ENCODE data around the gene CACNA2D2.

Gene CACNA2D2

GRCh38 chr3:50327129-50327528 lies 176.3 kb downstream of the CACNA2D2 start:
- DNase-seq (ENCODE audit: low read depth, low spot score) = no peak

GRCh38 chr3:50326182-50326541 lies 177.3 kb downstream of the CACNA2D2 start:
- DNase-seq (ENCODE audit: low read depth, low spot score) = no peak

DNA sequence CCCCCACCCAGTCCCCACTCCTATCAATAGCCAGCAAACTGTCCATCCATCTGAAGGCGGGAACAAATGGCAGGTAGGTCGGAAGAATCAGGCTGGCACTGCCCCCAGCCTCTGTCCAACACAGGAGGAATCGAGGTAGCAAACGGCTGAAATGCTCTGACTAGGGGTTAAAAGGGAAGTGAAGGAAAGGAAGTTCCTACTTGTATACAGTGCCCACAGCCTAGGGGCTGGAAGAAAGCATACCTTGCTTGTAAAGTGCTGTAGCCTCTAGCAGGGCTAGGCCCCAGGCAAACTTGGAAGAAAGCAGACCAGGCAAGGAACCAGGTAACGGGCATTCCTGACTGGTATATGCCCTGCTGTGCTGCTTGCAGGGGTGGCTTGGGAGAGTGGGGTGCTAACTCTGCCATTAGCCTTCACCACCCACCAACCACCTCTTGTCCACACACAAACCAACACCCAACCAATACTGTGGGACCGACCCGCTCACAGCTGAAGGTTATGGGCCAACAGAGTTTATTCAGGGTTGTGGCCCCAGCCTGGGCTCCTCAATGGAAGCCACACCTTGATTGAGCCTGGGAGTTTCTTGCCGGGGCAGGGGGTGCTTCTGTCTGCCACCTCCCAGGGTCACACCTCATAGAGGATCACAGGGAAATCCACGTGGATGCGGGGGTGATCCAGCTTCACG lies 177.8 kb downstream of the CACNA2D2 start:
- no peak for DNase-seq (ENCODE audit: low read depth, low spot score)

DNA sequence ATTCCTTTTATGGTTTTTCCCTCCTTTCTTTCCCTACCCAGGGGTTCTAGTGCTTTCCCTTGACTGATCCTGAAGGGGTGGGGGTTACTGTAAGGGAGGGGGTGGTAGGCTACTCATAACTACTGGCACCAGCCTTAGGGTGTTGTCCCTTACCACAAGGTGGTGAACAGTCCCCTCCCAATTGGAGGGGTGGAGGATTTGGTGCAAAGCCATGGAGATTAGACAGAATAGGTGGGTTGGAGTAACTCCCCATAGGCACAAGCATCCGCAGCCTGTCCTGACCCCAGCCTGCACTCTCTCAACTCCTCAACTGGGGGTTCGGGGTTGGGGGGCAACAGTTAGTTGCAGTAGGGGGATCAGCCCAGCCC lies 178.3 kb downstream of the CACNA2D2 start:
- no peak for DNase-seq (ENCODE audit: low read depth, low spot score)

DNA sequence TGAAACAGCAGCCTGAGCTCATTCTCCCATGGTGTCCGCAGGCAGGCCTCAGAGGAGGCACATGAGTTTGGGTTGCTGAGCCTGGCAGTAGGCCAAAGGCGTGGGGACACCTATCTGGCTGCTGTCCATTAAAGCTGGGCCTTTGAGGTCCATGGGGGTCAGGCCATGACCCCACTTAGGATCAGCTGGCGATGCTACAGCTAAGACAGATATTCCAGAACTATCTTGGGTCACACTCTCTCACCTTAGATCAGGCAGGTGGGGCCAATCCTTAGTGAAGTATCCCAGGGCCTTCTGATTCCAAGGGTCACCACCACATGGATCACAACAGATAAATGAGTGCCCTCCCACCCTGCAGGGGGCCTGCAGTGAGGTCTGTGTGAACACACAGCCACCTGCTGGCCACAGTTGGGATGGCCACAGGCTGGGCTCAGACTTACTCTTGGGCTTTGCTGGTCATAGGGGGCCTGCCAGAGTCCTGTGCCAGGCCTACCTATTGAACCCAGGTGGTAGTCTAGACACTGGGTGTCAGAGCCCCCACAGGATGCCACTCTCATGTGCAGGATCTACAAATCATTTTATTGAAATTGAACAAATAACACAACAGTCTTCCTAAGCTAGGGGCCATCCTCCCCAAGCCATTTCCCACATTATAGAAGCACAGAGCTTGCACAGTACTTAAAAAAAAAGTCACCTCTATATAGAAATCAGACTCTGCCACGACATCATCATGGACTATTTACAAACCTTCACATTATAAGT lies 178.9 kb downstream of the CACNA2D2 start:
- DNase-seq (ENCODE audit: low read depth, low spot score) = no peak

GRCh38 chr3:50323614-50324199 lies 179.7 kb downstream of the CACNA2D2 start:
- no peak for DNase-seq (ENCODE audit: low read depth, low spot score)

DNA sequence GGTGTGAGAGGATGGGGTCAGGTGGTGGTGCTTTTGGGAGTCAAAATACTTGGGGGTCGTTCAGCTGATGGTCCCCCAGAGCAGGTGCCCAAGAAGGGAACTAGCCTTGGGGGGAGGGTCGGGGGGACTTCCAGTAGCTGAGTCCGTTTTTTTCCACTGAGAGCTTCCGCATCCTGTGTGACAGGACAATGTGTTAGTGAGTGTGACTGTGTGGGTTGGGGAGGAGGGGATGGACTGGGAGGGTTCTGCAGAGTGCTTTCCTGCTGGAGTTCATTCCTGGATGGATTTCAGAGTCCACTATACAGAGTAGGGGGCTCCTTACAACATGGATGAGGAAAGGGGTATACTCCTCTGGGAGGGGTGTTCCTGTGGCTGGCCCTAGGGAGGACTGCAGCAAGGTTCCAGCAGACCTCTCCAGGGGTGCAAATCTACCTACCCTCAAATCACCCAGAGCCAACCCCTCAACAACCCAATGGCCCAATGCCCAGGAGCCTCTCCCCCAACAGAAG lies 180.3 kb downstream of the CACNA2D2 start:
- DNase-seq (ENCODE audit: low read depth, low spot score) = no peak

DNA sequence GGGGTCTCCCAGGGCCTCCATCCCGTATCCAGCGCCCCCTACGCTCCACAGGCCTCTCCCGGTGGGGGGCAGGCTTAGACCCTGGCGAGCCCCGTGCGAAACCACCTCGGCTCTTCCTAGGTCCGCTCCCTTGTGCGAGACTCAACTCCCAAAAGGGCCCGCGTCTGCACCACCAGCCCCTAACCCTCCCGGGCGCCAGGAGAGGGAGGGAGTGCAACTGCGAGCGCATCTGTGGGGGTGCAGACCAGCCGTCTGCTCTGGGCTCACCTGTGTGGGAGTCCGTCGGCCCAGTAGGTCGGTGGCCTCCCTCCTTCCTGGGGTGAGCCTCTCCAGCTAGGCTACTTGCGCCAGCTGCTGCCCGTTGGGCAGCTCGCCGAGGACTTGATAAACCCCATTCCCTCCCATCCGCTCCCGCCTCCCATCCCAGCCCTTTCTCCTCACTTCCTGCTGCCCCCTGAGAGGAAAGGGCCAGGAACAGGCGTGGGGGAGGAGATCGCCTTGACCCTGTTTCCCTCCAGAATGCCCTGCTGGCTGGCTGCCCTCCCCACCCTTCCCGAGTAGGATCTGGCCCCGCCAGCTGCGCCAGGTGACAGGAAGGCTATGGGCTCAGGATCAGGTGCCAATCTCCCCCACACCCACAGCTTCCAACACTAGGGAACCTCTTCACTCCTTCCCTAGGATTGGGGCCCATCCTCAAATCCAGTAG lies 180.9 kb downstream of the CACNA2D2 start, which contains the start of gene HYAL2:
HYAL2 (minus strand) TSS at position 360 of the 706 bp plus-strand sequence. CDS start 2,256 bp downstream, outside the sequence.
- DNase-seq (ENCODE audit: low read depth, low spot score) = no peak

DNA sequence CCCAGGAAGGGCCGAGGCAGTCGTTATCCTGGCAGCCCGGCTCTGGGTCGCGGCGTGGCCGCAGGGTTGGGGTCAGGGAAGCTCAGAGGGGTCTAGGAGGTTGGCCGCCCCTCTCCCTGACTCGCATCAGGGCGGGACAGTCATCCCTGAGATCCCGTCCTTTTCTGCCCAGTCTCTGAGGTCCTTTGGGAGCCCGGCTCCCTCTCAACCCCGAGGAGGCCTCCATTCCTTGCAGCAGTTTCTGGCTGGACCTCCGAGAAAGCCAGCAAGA lies 181.4 kb downstream of the CACNA2D2 start:
- DNase-seq (ENCODE audit: low read depth, low spot score) = no peak

- no peak for DNase-seq (ENCODE audit: low read depth, low spot score)
Measured at GRCh38 chr3:50321336-50322114, 181.9 kb downstream of the CACNA2D2 start.

- no peak for DNase-seq (ENCODE audit: low read depth, low spot score)
Measured at GRCh38 chr3:50320853-50321335, 182.5 kb downstream of the CACNA2D2 start.

DNA sequence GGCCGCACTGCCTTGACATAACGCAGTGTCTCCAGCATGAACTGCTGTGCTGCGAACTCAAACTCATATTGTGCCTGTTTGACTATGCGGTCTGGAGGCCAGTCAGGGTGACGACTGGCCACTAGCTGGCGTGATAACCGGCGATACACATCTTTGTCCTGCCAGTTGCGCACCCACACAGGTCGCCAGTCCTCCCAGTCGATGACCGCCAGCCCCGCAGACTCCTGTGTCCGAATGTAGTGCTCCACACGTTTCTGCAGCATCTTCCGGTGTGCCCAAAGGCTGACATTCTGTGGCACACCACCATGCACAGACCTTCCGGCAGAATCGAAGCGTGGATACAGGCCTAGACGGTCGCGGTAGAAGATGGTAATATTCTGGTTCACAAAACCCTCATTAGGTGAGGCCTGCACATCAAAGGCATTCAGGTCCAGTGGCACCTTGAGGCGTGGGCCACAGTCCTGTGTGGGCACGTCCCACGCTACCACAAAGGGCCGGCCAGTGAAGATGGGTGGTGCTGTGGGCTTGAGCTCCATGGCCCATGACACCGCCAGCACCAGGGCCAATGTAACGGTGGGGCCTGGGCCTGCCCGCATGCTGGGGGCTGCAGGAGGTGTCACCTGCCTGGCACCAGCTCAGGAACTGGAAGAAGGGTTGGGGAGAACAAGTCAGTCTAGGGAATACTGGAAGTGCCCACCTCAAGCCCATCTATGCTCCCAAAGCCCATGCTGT lies 183.4 kb downstream of the CACNA2D2 start:
- no peak for DNase-seq (ENCODE audit: low read depth, low spot score)

DNA sequence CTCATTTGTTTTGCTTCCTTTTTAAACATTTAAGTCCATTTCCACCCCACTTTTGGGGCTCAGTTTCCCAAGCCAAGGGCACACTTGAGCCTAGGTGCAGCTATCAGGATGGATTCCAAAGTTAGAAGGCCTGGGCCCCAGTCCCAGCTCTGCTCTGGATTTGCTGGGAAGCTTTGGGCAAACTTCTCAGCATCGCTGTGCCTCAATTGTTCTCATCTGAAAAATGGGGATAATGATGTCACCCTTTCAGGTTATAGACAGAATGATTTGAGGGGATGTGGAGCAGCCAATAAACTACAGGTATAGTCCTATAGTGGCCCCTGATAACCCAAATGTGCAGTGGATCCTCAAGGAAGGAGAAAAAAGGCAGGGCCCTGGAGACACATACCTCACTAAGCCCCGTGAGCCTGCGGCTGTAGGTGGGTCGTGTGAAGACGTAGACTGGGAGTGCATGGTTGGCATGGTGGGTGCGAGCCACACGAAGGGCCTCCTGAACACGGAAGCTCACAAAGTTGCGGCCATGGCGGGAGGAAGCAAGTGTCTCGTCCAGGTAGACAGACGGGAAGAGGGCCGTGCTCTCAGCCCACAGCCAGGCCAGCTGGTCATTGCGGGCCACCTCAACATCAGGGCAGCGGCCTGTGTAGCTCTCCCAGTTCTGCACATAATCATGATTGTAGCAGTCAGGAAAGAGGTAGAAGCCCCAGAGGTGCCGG lies 184.1 kb downstream of the CACNA2D2 start:
- no peak for DNase-seq (ENCODE audit: low read depth, low spot score)

GRCh38 chr3:50318615-50319014 lies 184.8 kb downstream of the CACNA2D2 start:
- DNase-seq (ENCODE audit: low read depth, low spot score) = no peak

- DNase-seq (ENCODE audit: low read depth, low spot score) = no peak
Measured at GRCh38 chr3:50318163-50318562, 185.3 kb downstream of the CACNA2D2 start.

- DNase-seq (ENCODE audit: low read depth, low spot score) = no peak
Measured at GRCh38 chr3:50317300-50317699, 186.1 kb downstream of the CACNA2D2 start.

GRCh38 chr3:50316657-50317242 lies 186.7 kb downstream of the CACNA2D2 start:
- DNase-seq (ENCODE audit: low read depth, low spot score) = no peak

DNA sequence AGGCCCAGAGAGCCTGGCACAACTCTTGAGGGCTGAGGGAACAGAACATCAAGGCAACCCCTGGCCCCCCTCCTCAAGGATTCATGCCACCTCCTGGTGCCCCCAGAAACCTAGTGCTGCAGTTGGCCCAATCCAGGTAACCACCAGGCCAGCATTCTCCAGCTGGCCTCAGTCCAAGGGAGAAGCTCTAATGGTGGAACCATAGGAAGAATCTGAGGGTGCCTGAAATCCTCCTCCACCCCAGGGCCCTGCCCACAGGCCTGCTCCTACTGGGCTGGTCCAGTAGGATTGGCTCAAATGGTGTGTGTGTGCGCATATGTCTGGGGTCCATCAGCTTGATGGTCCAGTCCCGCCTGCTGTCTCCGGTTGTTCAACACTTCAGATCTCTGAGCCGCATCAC lies 188.6 kb downstream of the CACNA2D2 start:
- no peak for DNase-seq (ENCODE audit: low read depth, low spot score)

GRCh38 chr3:50314342-50314741 lies 189.1 kb downstream of the CACNA2D2 start:
- DNase-seq (ENCODE audit: low read depth, low spot score) = no peak
